HepG2 (cell line): ENCODE results near the gene MRPL54. TPM values are rescaled to one million over a fixed set of nuclear protein-coding genes. Genes with fewer than 3 reads are reported as not detected.

Experiments used
- FOXC1 ChIP-seq: sonication (generic); formaldehyde crosslinking; IDR thresholded peaks from 2 replicates; pipeline ENCODE4 v1.8.0; 2022; ENCODE audit warnings: mild to moderate bottlenecking, missing genetic modification reagents, borderline replicate concordance
- KLF6 ChIP-seq: IDR thresholded peaks from 2 replicates; pipeline ENCODE4 v1.8.0; 2016; ENCODE audit warnings: missing biosample characterization, missing genetic modification reagents
- MXI1 ChIP-seq: IDR thresholded peaks from 3 replicates; pipeline ENCODE4 v1.6.1; 2012; ENCODE audit warnings: low read depth, low read length, inconsistent platforms, borderline replicate concordance
- NR2F1 ChIP-seq, 2 experiments: fragments of 450-650 bp in 1 of 2; formaldehyde crosslinking in 1 of 2; IDR thresholded peaks; 2 replicates each; pipeline versions ENCODE4 v1.5.0 to v1.6.1; 2016 to 2020; ENCODE audit warnings: mild to moderate bottlenecking in 1 of 2, missing compliant biosample characterization in 1 of 2, missing genetic modification reagents in 1 of 2, moderate library complexity in 1 of 2
- PRMT3 ChIP-seq: sonication (generic); formaldehyde crosslinking; IDR thresholded peaks from 2 replicates; pipeline ENCODE4 v1.8.1; 2022; ENCODE audit warnings: low read depth, mild to moderate bottlenecking, moderate library complexity, missing genetic modification reagents, borderline replicate concordance
- SOX13 ChIP-seq, 3 experiments: fragments of 450-650 bp in 1 of 3; sonication (generic) in 1 of 3; formaldehyde crosslinking in 1 of 3; IDR thresholded peaks in 2 of 3; conservative IDR thresholded peaks in 1 of 3; 2 replicates each; pipeline versions ENCODE4 v1.5.0 to v1.6.1; 2016 to 2020; ENCODE audit warnings: antibody characterized with exemption in 1 of 3, mild to moderate bottlenecking in 1 of 3, missing compliant biosample characterization in 1 of 3, missing genetic modification reagents in 1 of 3, moderate library complexity in 1 of 3
- ZBTB20 ChIP-seq: sonication (generic); formaldehyde crosslinking; IDR thresholded peaks from 2 replicates; pipeline ENCODE4 v1.8.1; 2023; ENCODE audit warnings: missing genetic modification reagents, low read depth, mild to moderate bottlenecking, borderline replicate concordance
- ZKSCAN8 ChIP-seq: IDR thresholded peaks from 2 replicates; pipeline ENCODE4 v1.6.1; 2016; ENCODE audit warnings: borderline replicate concordance, missing genetic modification reagents, missing compliant biosample characterization
- ZNF263 ChIP-seq: sonication (generic); formaldehyde crosslinking; IDR thresholded peaks from 2 replicates; pipeline ENCODE4 v1.4.0; 2020; ENCODE audit warnings: missing genetic modification reagents
- ZNF292 ChIP-seq: sonication (generic); formaldehyde crosslinking; IDR thresholded peaks from 2 replicates; pipeline ENCODE4 v1.8.1; 2022; ENCODE audit warnings: mild to moderate bottlenecking, low read depth, missing genetic modification reagents, borderline replicate concordance
- ZNF598 ChIP-seq: sonication (generic); formaldehyde crosslinking; IDR thresholded peaks from 2 replicates; pipeline ENCODE4 v1.5.1; 2020; ENCODE audit warnings: mild to moderate bottlenecking, missing genetic modification reagents, borderline replicate concordance
- ZNF619 ChIP-seq: sonication (generic); formaldehyde crosslinking; IDR thresholded peaks from 2 replicates; pipeline ENCODE4 v1.4.0; 2020; ENCODE audit warnings: mild to moderate bottlenecking, missing genetic modification reagents
- ZNF891 ChIP-seq: sonication (generic); formaldehyde crosslinking; IDR thresholded peaks from 2 replicates; pipeline ENCODE4 v1.5.0; 2020; ENCODE audit warnings: mild to moderate bottlenecking, missing genetic modification reagents
- polyA plus RNA-seq, 8 experiments: library from polyadenylated mRNA; depleted of rRNA in 3 of 8; stranded (reverse) in 7 of 8; unstranded in 1 of 8; fragments of >200 nt; fragmentation: Illumina TruSeq in 4 of 8; extraction: Trizol in 4 of 8; gene quantifications; 2 replicates each; pipeline versions ENCODE4 v1.2.1 to v1.2.3, GENCODE V29; 2011 to 2016; ENCODE audit warnings: low read depth in 4 of 8, missing spikeins in 1 of 8, mixed read lengths in 1 of 8; ENCODE audit not compliant: insufficient read depth in 1 of 8
- total RNA-seq, 5 experiments: library from RNA; depleted of rRNA; stranded (reverse); fragments of >200 nt; fragmentation: Illumina TruSeq; extraction: Trizol; gene quantifications; 2 replicates each; pipeline ENCODE4 v1.2.3, GENCODE V29; 2016; ENCODE audit warnings: low read depth in 1 of 5
- TF ChIP-seq, protein P1 (sequence below): sonication (generic); formaldehyde crosslinking; IDR thresholded peaks from 2 replicates; pipeline ENCODE4 v1.4.0; 2020; ENCODE audit warnings: missing genetic modification reagents
- TF ChIP-seq, protein P2 (sequence below), 2 experiments: sonication (generic) in 1 of 2; formaldehyde crosslinking in 1 of 2; IDR thresholded peaks; 2 replicates each; pipeline versions ENCODE4 v1.4.0 to v1.6.1; 2016 to 2020; ENCODE audit warnings: borderline replicate concordance in 1 of 2, low read depth in 1 of 2, mild to moderate bottlenecking in 1 of 2, missing genetic modification reagents in 1 of 2
- TF ChIP-seq, protein P3 (sequence below): sonication (generic); IDR thresholded peaks from 2 replicates; pipeline ENCODE4 v1.6.1; 2016; ENCODE audit warnings: low read depth, borderline replicate concordance

MRPL54 gene
- total and polyA plus RNA-seq, 2 of the 13 experiments (the other 11 are each of a cell fraction or from before 2014, with no cell fraction given) = 36.8 to 66.9 TPM

DNA sequence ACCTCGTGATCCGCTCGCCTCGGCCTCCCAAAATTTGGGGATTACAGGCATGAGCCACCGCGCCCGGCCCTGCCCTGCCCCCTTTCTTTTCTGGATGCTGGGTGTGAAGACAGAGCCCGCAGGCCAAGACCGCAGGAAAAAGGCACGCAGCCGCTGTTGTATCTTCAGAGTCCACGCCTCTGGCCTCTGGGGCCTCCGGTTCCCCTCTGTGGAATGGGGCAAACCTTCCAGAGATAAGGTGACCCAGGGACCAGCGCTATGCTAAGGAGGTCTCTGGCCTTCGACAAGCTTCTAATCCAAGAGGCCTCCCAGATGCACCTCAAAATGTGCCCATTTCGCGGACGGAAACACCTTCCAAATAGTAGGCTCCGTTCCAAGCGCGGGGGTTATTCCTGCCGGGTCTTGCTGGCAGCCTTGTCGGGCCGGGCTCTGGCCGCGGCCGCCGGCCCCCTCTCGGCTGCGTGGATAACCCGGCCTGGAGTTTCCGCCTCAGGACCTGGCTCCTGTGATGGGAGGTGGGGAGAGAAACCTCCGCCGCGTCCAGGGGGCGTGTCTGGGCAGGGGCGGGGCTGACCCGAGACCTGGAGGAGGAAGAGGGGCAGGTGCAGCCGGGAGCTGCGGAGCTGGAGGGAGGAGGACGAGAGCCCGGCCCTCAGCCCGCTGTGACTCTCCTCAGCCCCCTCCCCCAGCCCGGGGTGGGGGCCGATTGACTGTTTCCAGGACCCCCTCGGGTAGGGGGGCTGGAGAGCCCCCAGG lies 41.2 kb upstream of the MRPL54 start (continued):
- 0 out of 4 replicates have a peak, but pooled peaks of 1 of the 2 experiments have one; percentile 16 for TF ChIP-seq NR2F1 (CRISPR knock-in tag; IDR thresholded peaks at IDR 0.05)
- TF ChIP-seq, protein P1, sequence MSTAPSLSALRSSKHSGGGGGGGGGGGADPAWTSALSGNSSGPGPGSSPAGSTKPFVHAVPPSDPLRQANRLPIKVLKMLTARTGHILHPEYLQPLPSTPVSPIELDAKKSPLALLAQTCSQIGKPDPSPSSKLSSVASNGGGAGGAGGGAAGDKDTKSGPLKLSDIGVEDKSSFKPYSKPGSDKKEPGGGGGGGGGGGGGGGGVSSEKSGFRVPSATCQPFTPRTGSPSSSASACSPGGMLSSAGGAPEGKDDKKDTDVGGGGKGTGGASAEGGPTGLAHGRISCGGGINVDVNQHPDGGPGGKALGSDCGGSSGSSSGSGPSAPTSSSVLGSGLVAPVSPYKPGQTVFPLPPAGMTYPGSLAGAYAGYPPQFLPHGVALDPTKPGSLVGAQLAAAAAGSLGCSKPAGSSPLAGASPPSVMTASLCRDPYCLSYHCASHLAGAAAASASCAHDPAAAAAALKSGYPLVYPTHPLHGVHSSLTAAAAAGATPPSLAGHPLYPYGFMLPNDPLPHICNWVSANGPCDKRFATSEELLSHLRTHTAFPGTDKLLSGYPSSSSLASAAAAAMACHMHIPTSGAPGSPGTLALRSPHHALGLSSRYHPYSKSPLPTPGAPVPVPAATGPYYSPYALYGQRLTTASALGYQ (CRISPR knock-in tag) = no peak
- peak; percentile 78 for TF ChIP-seq FOXC1 (CRISPR knock-in tag)
- no peak for TF ChIP-seq SOX13 (IDR thresholded peaks at IDR 0.05)
- peak in 1 of 2 experiments; percentile 11; a peak in 1 of 4 replicates for TF ChIP-seq SOX13 (CRISPR knock-in tag; conservative IDR thresholded peaks at IDR 0.05 in 1 of 2, IDR thresholded peaks at IDR 0.05 in 1 of 2)
- no peak for TF ChIP-seq ZNF292 (CRISPR knock-in tag)
- no peak for TF ChIP-seq ZNF598 (CRISPR knock-in tag)
- TF ChIP-seq MXI1 = peak; percentile 35; the same call in 1 of the 3 replicates
- TF ChIP-seq ZNF619 (CRISPR knock-in tag) = 0 out of 2 replicates have a peak, but pooled peaks have one; percentile 37
- peak; percentile 35; the same call in 1 of the 2 replicates for TF ChIP-seq ZNF263 (CRISPR knock-in tag)
- TF ChIP-seq ZNF891 = peak; percentile 52; the same call in 1 of the 2 replicates
- TF ChIP-seq, protein P2, sequence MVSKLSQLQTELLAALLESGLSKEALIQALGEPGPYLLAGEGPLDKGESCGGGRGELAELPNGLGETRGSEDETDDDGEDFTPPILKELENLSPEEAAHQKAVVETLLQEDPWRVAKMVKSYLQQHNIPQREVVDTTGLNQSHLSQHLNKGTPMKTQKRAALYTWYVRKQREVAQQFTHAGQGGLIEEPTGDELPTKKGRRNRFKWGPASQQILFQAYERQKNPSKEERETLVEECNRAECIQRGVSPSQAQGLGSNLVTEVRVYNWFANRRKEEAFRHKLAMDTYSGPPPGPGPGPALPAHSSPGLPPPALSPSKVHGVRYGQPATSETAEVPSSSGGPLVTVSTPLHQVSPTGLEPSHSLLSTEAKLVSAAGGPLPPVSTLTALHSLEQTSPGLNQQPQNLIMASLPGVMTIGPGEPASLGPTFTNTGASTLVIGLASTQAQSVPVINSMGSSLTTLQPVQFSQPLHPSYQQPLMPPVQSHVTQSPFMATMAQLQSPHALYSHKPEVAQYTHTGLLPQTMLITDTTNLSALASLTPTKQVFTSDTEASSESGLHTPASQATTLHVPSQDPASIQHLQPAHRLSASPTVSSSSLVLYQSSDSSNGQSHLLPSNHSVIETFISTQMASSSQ (IDR thresholded peaks at IDR 0.05; ENCODE audit: low read depth) = no peak
- TF ChIP-seq, protein P2 (CRISPR knock-in tag; IDR thresholded peaks at IDR 0.05; ENCODE audit: borderline replicate concordance) = peak; percentile 39; the same call in 1 of the 2 replicates
- no peak for TF ChIP-seq PRMT3
- peak; percentile 42; the same call in 1 of the 2 replicates for TF ChIP-seq KLF6 (CRISPR knock-in tag)
- peak; percentile 92 for TF ChIP-seq ZKSCAN8 (CRISPR knock-in tag)
- TF ChIP-seq, protein P3, sequence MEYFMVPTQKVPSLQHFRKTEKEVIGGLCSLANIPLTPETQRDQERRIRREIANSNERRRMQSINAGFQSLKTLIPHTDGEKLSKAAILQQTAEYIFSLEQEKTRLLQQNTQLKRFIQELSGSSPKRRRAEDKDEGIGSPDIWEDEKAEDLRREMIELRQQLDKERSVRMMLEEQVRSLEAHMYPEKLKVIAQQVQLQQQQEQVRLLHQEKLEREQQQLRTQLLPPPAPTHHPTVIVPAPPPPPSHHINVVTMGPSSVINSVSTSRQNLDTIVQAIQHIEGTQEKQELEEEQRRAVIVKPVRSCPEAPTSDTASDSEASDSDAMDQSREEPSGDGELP = peak; percentile 28; the same call in 1 of the 2 replicates
- no peak for TF ChIP-seq ZBTB20
